Osteocyte (in vitro differentiated cells): Measurements from ENCODE around the gene NTN1. TPM values are rescaled to one million over a fixed set of nuclear protein-coding genes. Genes with fewer than 3 reads are reported as not detected.

ENCODE experiments used
- DNase-seq: peaks from one replicate; pipeline ENCODE4 v3.0.0; 2021; ENCODE audit warnings: mixed read lengths; ENCODE audit not compliant: unreplicated experiment; ENCODE audit errors: extremely low spot score
- H3K27ac Mint-ChIP-seq: one replicate; pipeline ENCODE4 v1.8.0; 2021; ENCODE audit warnings: mild to moderate bottlenecking, mixed read lengths; ENCODE audit not compliant: unreplicated experiment
- H3K27me3 Mint-ChIP-seq: one replicate; pipeline ENCODE4 v1.8.0; 2021; ENCODE audit warnings: mixed read lengths; ENCODE audit not compliant: unreplicated experiment
- H3K36me3 Mint-ChIP-seq: one replicate; pipeline ENCODE4 v1.8.0; 2021; ENCODE audit warnings: mixed read lengths; ENCODE audit not compliant: unreplicated experiment
- H3K4me1 Mint-ChIP-seq: one replicate; pipeline ENCODE4 v1.8.0; 2021; ENCODE audit warnings: mixed read lengths; ENCODE audit not compliant: unreplicated experiment
- H3K4me3 Mint-ChIP-seq: one replicate; pipeline ENCODE4 v1.8.0; 2021; ENCODE audit warnings: mild to moderate bottlenecking, moderate library complexity, mixed read lengths; ENCODE audit not compliant: unreplicated experiment
- H3K9me3 Mint-ChIP-seq: one replicate; pipeline ENCODE4 v1.8.0; 2021; ENCODE audit warnings: mixed read lengths; ENCODE audit not compliant: unreplicated experiment
- total RNA-seq: library from RNA; stranded (reverse); gene quantifications from 2 replicates; pipeline ENCODE4 v1.2.1, GENCODE V29; 2021
- TF ChIP-seq, protein P1 (sequence below): fragments of 200-600 bp; sonication (generic); IDR thresholded peaks from 2 replicates; pipeline ENCODE4 v1.5.0; 2021; ENCODE audit warnings: antibody characterized with exemption, mild to moderate bottlenecking, moderate library complexity

NTN1 gene
- total RNA-seq, 1 donor from 2014 or later, result 21.4 TPM

DNA sequence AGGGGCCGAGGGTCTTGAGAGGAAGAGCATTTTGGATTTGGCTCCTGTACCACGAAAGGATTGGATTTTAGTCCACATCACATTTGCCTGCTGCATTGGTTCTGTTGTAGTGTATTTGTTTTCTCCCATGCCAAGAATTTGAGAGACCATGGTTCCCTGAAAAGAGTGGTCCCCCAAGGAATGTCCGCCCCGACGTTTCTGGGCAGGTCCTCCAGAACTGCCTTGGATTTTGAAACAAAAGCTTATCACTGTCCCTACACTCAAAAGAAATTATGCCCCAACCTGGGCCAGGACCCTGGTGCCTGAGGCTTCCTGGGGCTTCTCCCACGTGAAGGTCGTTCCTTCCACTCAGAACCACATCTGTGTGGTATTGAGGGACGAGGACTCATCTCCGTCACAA is 10.8 kb downstream of the NTN1 start:
- Mint-ChIP-seq H3K27ac (no peak overlapping the region), H3K9me3 (peaks cover 2% of the 10 kb centered on the region), H3K27me3 (peaks cover 31% of the 10 kb centered on the region), H3K4me3 (no peak overlapping the region), H3K36me3 (peaks cover 2% of the 10 kb centered on the region), H3K4me1 (no peaks in the 10 kb centered on the region)
- TF ChIP-seq, protein P1, sequence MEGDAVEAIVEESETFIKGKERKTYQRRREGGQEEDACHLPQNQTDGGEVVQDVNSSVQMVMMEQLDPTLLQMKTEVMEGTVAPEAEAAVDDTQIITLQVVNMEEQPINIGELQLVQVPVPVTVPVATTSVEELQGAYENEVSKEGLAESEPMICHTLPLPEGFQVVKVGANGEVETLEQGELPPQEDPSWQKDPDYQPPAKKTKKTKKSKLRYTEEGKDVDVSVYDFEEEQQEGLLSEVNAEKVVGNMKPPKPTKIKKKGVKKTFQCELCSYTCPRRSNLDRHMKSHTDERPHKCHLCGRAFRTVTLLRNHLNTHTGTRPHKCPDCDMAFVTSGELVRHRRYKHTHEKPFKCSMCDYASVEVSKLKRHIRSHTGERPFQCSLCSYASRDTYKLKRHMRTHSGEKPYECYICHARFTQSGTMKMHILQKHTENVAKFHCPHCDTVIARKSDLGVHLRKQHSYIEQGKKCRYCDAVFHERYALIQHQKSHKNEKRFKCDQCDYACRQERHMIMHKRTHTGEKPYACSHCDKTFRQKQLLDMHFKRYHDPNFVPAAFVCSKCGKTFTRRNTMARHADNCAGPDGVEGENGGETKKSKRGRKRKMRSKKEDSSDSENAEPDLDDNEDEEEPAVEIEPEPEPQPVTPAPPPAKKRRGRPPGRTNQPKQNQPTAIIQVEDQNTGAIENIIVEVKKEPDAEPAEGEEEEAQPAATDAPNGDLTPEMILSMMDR, result no peak
- no peak for DNase-seq

DNA sequence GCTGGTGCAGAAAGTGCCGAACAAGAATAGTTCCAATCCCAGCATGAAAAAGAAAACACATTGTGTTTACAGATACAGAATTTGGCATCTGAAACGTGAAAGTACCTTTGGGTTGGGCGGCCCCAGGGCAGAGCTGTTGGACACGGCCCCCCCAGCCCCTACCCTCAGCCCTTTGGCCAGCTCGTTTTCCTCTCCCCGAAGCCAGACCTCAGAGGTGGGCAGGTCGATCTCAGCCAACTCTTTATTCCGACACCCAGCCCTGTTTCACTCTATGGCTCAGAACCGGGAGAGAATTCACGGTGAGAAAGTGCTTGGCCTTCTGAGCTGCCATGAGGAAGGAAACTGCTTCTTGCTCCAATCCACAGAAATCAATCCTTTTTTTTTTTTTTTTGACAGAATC is 11.3 kb downstream of the NTN1 start:
- no peak for DNase-seq
- TF ChIP-seq, protein P1, result no peak
- Mint-ChIP-seq H3K36me3 (peaks cover 2% of the 10 kb centered on the region), H3K27me3 (peaks cover 29% of the 10 kb centered on the region), H3K4me3 (no peak overlapping the region), H3K4me1 (no peaks in the 10 kb centered on the region), H3K27ac (no peak overlapping the region), H3K9me3 (peaks cover 4% of the 10 kb centered on the region)

DNA sequence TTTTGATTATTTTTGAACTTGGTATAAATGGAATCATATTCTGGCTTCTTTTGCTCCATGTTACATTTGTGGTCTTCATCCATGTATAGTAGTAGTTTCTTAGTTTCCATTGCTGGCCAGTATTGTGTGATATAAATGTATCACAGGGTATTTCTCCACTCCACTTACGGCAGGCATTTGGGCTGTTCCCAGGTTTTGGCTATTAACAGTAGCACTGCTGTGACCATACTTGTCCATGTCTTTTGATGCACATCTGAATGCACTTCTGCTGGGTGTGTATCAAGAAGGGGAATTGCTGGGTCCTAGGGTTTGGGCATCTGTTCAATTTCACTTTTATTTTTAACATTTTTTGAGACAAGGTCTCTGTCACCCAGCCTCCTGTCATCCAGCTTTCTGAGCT is 13.9 kb downstream of the NTN1 start:
- H3K36me3 Mint-ChIP-seq, result peaks cover 5% of the 10 kb centered on the region
- no peak for DNase-seq
- H3K27me3 Mint-ChIP-seq, result peaks cover 19% of the 10 kb centered on the region
- H3K4me1 Mint-ChIP-seq, result no peaks in the 10 kb centered on the region
- H3K9me3 Mint-ChIP-seq, result peaks cover 22% of the 10 kb centered on the region
- no peak overlapping the region for H3K27ac Mint-ChIP-seq
- H3K4me3 Mint-ChIP-seq, result no peak overlapping the region
- TF ChIP-seq, protein P1, result no peak

DNA sequence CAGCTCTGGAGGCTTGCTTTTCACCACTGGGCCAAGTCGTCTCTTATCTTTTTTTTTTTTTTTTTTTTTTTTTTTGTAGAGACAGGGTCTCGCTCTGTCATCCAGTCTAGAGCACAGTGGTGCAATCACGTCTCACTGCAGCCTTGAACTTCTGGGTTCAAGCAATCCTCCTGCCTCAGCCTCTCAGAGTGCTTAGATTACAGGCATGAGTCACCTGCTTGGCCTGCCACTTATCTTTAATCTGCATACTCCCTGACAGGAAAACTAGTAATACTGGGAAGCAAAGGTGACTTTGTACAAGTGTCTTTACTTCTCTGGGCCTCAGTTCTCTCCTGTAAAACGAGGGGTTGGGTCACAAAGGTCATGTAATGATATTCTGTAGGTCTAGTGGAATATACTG is 15.0 kb downstream of the NTN1 start:
- H3K4me1 Mint-ChIP-seq, result no peaks in the 10 kb centered on the region
- peaks cover 11% of the 10 kb centered on the region for H3K36me3 Mint-ChIP-seq
- peaks cover 30% of the 10 kb centered on the region for H3K9me3 Mint-ChIP-seq
- no peak overlapping the region for H3K4me3 Mint-ChIP-seq
- no peak overlapping the region for H3K27ac Mint-ChIP-seq
- peaks cover 13% of the 10 kb centered on the region for H3K27me3 Mint-ChIP-seq
- DNase-seq, result no peak
- TF ChIP-seq, protein P1, result no peak

DNA sequence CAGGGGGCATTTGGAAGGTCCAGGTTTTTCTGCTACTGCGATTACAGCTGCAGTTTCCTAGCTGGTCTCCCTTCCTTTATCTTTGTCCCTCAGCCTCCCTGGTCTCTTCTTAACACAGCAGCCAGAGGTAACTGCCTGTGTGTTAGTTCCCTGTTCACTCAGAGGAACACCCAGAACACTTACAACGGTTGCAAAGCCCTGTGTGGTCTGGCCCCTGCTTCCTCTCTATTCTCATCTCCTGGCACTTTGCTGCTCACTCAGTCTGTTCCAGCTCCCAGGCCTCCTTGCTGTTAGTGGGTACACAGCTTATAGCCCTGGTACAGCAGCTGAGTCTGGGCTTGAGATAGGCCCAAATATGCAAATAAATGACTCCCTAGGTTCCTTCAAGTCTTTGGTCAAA is 16.4 kb downstream of the NTN1 start:
- DNase-seq, result no peak
- TF ChIP-seq, protein P1, result no peak
- H3K27ac Mint-ChIP-seq, result no peak overlapping the region
- H3K4me1 Mint-ChIP-seq, result no peaks in the 10 kb centered on the region
- peaks cover 10% of the 10 kb centered on the region for H3K27me3 Mint-ChIP-seq
- H3K9me3 Mint-ChIP-seq, result peaks cover 30% of the 10 kb centered on the region
- H3K36me3 Mint-ChIP-seq, result peaks cover 11% of the 10 kb centered on the region
- no peak overlapping the region for H3K4me3 Mint-ChIP-seq
